Endothelial cell of umbilical vein (primary cell): ENCODE data around the gene ERCC4.

Experiments used
- CTCF ChIP-seq, 2 donors: IDR thresholded peaks; 1 replicate in 1 of 2; 2 replicates in 1 of 2; pipeline ENCODE4 v1.5.1; 2011; ENCODE audit warnings: low read length in 2 of 2, mild to moderate bottlenecking in 2 of 2, moderate library complexity in 2 of 2, control low read depth in 1 of 2, inconsistent platforms in 1 of 2, low read depth in 1 of 2; ENCODE audit not compliant: insufficient read depth in 1 of 2; ENCODE audit errors: extremely low read depth in 1 of 2
- EZH2 ChIP-seq: IDR thresholded peaks from 2 replicates; pipeline ENCODE4 v1.6.1; 2012; ENCODE audit warnings: borderline replicate concordance, low read depth, mild to moderate bottlenecking, moderate library complexity, low read length, inconsistent platforms; ENCODE audit not compliant: severe bottlenecking
- GATA2 ChIP-seq: IDR thresholded peaks from 2 replicates; pipeline ENCODE4 v1.7.0; 2011; ENCODE audit warnings: low read depth, mild to moderate bottlenecking, moderate library complexity, mixed read lengths, low read length; ENCODE audit not compliant: insufficient read length, insufficient read depth
- MAX ChIP-seq: IDR thresholded peaks from 2 replicates; pipeline ENCODE4 v1.6.1; 2011; ENCODE audit not compliant: insufficient read depth, insufficient read length
- POLR2A ChIP-seq: IDR thresholded peaks from 2 replicates; pipeline ENCODE4 v1.6.1; 2012; ENCODE audit warnings: low read depth, mild to moderate bottlenecking, control low read depth, low read length

DNA sequence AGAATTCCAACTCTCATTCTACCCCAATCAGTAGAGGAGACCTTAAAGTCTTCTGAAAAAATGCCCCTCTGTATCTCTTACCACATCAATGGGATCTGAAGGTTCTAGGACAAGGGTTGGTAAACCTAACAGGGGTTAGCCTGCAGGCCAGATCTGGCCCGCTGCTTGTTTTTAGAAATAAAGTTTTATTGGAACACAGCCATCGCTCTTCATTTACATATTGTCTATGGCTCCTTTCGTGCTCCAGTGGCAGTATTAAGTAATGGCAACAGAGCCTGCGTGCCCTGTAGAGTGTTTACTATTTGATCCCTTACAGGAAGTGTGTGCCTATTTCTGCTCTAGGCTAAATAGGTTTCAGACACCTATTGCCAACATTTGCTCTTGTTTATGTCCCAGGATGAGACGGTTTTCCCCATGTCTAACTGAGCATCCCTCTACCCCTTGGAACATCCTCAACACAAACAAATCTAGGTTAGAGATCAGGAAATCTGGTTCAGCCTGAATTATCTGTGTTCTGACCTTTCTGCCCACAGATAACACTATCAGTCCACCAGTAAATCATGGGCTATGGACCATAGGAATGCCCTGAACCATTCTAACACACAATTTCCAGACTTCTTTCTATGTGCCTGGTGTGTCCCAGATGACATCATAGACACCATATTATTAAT, 44.2 kb upstream of the ERCC4 start:
- no peak for TF ChIP-seq GATA2
- no peak for TF ChIP-seq POLR2A
- TF ChIP-seq CTCF (IDR thresholded peaks at IDR 0.05; ENCODE audit: extremely low read depth in 1 of 2, insufficient read depth in 1 of 2, low read depth in 1 of 2, low read length in 2 of 2), result no peak
- no peak for TF ChIP-seq MAX
- no peak for TF ChIP-seq EZH2
